Breast epithelium (tissue), 3 donors: Measurements from ENCODE around the gene FCHSD2.

Experiments
- CTCF ChIP-seq, 3 donors: fragments of 450-650 bp; IDR thresholded peaks; one replicate each; pipeline ENCODE4 v1.5.1; 2016 to 2017; ENCODE audit warnings: antibody characterized with exemption in 3 of 3, mild to moderate bottlenecking in 3 of 3, moderate library complexity in 3 of 3
- POLR2A ChIP-seq: fragments of 450-650 bp; IDR thresholded peaks from one replicate; pipeline ENCODE4 v1.6.1; 2016; ENCODE audit warnings: antibody characterized with exemption, mild to moderate bottlenecking, moderate library complexity

GRCh38 chr11:72842126-72842525, 300.0 kb downstream of the FCHSD2 start:
- TF ChIP-seq POLR2A = no peak
- TF ChIP-seq CTCF (IDR thresholded peaks at IDR 0.05) = no peak
